Activated CD4-positive, alpha-beta T cell treated with anti-CD3 and anti-CD28 coated beads, Interleukin-2, amount 50 U/mL, for 1 hour (primary cell): ENCODE data around the gene CASP8AP2.
"Not testable (repeated sequence)": the region's sequence is repeated elsewhere in the genome, so short reads cannot be mapped to it uniquely, and the experiment has no call there.

Experiments used
- DNase-seq: peaks from one replicate; pipeline ENCODE4 v3.0.0-alpha.2; 2020

CASP8AP2 gene

DNA sequence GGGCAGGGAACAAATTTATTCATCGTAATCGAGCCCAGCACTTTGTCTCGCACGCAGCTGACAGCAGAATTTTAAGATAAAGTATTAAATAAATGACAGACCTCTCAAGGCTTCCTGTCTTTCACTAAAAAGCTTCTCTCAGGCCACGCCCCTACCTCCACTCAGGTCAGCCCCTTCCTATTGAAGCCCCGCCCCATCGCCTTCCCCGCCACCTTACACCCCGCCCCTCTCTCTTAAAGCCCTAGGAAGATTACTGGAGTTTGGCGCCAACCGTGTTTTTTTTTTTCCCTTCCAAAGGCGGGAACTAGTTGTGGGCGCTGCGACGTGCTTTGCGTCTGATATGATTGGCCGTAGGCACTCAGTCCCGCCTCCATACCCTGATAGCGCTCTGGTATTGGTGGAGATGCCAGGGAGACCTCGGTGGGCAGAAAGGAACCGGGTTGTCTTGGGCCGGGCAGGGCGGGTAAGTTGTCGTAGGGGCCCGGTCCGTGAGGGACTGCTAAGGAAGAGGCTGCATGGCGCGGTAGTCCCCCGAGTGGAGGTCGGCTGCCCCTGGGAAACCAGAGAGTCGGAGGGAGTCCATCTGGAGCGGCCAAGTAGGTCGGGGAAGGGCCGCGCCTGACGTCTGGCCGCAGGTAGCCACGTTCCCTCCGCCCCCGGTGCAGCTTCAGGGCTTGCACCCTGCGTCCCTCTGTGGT, at the start of gene CASP8AP2:
CASP8AP2 (plus strand) TSS at position 409 of the 698 bp plus-strand sequence.
- peak; percentile 93 for DNase-seq

- no peak for DNase-seq
Observed at GRCh38 chr6:89781070-89782034, 48.3 kb upstream of the CASP8AP2 start.

DNA sequence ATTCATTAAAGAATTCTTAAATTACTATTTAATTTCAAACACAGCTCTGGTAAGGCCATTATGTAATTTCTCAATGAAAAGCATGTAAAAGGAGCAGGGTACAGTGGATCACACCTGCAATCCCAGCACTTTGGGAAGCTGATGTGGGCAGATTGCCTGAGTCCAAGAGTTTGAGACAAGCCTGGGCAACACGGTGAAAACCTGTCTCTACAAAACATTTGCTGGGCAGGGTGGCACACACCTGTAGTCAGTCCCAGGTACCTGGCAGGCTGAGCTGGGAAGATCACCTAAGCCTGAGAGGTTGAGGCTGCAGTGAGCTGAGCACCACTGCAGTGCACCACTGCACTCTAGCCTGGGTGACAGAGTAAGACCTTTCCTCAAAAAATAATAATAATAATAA, 47.5 kb upstream of the CASP8AP2 start:
- no peak for DNase-seq

DNA sequence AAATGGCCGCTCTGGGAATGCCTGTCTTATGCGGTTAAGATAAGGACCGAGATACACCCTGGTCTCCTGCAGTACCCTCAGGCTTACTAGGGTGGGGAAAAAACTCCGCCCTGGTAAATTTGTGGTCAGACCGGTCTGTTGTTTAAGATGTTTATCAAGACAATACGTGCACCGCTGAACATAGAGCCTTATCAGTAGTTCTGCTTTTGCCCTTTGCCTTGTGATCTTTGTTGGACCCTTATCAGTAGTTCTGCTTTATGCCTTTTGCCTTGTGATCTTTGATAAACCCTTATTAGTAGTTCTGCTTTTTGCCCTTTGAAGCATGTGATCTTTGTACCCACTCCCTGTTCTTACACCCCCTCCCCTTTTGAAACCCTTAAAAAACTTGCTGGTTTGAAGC, 46.4 kb upstream of the CASP8AP2 start:
- DNase-seq = not testable (repeated sequence)

DNA sequence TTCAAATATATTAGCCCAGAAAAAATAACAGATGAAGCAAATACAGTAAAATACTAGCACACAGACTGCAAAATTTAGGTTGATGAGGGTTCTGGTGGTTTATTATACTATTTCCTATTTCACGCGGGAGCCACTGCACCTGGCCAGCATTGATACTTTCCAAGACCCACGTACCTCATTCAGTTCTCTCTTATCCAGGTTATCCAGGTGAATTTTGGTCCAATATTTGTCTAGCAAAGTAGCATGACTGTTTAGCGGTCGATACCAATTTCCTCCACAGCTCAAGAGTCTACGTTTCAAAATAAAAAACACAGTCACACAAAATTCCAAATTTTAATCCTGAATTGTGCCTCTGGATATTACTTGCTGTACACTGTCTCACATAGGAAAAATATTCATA, 44.8 kb upstream of the CASP8AP2 start:
- no peak for DNase-seq

- no peak for DNase-seq
Observed at GRCh38 chr6:89786970-89787369, 42.7 kb upstream of the CASP8AP2 start.

GRCh38 chr6:89787660-89788328, 41.9 kb upstream of the CASP8AP2 start:
- no peak for DNase-seq

GRCh38 chr6:89789980-89790379, 39.7 kb upstream of the CASP8AP2 start:
- no peak for DNase-seq

DNA sequence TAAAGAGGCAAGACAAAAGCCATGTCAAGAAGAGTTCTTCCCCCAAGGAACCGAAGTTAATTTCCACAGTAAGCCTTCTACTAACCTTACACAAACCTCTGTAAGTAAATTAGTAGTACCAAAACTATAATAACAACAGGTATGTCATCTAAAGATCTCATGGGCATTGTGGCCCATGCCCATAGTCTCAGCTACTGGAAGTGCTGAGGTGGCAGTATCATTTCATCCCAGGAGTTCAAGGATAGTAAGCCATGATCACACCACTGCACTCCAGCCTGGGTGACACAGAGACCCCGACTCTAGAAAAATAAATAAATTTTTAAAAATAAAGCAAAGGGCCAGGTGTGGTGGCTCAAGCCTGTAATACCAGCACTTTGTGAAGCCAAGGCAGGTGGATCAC, 39.3 kb upstream of the CASP8AP2 start:
- no peak for DNase-seq

- no peak for DNase-seq
Observed at GRCh38 chr6:89792881-89793280, 36.8 kb upstream of the CASP8AP2 start.

GRCh38 chr6:89793586-89793985, 36.1 kb upstream of the CASP8AP2 start:
- DNase-seq = no peak

DNA sequence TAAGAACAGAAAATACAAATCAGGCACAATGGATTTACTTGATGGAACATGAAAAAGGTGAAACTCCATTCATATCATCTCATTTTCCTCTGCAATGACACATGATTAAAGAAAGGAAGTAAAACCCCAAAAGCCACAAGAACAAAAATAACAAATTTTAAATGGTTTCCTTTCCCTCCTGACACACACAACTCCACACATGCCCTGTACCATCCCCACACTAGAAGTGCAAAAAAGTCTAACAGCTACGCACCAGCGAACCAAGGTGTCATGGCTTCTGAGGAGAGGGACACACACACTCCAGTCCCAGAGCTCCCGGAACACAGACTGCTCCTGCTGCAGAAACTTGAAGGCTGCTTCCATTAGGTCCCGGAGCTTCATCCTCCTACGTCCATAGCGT, 35.4 kb upstream of the CASP8AP2 start:
- no peak for DNase-seq

DNA sequence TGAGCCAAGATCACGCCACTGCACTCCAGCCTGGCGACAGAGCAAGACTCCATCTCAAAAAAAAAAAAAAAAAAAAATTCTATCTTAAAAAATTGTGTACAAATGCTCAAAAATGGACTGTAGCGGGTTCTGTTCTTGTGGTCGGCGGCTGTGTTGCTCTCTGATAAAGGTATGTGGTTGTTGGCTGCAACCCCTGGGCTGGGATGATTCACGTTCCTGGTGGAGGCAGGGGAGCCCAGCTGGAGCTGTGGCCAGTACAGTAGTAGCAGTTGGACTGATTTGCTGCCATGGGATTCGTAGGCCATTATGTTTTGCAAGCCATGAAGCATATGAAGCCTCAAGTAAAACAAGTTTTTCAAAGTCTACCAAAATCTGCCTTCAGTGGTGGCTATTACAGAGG, 32.4 kb upstream of the CASP8AP2 start:
- no peak for DNase-seq

DNA sequence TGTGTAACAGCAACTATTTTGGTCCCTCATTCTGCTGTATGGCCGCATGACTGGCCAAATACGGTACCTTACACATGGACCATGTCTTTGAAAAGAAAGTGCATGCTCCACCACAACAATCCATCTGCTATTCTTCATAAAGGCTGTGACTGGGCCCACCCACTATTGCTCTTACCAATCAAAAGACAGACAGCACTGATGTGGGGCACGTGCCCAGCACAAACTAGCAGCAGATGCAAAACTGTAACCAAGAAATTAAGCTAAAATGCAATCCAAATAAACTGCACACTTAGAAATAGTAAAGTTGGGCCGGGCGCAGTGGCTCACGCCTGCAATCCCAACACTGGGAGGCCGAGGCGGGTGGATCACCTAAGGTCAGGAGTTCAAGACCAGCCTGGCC, 30.6 kb upstream of the CASP8AP2 start:
- DNase-seq = no peak

DNA sequence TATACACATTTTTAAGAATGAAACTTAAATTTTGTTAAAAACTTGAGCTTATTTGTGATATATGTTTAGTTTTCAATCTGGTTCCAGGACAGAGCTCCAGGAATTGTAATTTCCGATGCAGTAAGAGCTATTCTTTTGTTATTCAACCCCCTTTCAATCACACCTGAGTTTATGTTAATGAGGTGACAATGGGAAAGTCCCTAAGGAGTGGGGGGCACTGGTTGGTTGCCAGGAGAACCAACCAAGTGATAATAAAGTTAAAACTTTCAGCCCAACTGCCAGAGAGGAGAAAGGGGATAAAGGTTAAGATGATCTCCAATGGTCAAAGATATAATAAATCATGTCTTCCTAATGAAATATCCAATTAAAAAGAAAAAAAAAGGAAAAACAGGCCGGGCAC, 29.9 kb upstream of the CASP8AP2 start:
- DNase-seq = no peak

DNA sequence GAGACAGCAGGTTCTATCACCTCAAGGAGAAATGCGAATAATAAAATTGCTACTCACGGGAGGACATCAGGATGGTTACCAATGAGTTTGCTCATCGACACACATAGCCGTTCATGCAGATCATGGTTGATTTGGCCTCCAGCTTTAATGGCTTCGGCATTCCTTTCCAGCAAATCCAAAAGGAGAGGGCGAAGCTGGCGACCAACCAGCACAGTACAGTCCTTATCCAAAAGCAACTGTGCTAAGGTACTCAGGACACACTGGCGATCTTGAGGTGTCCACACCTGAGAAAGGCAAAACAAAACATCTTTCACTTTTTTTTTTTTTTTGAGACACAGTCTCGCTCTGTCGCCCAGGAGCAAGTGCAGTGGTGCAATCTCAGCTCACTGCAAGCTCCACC, 26.4 kb upstream of the CASP8AP2 start:
- DNase-seq = no peak

- no peak for DNase-seq
Observed at GRCh38 chr6:89805814-89806371, 23.8 kb upstream of the CASP8AP2 start.

GRCh38 chr6:89807581-89807980, 22.1 kb upstream of the CASP8AP2 start:
- no peak for DNase-seq

DNA sequence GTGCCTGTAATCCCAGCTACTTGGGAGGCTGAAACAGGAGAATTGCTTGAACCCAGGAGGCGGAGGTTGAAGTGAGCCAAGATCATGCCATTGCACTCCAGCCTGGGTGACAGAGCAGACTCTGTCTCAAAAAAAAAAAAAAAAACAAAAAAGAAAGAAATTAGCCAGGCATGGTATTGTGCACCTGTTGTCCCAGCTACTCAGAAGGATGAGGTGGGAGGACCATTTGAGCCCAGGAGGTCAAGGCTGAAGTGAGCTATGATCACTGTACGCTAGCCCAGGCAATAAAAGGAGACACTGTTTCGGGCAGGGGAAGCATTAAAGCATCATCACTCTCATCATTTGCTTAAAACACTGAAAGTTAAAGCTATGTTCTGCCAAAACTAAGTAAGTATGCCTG, 16.3 kb upstream of the CASP8AP2 start:
- DNase-seq = not testable (repeated sequence)

DNA sequence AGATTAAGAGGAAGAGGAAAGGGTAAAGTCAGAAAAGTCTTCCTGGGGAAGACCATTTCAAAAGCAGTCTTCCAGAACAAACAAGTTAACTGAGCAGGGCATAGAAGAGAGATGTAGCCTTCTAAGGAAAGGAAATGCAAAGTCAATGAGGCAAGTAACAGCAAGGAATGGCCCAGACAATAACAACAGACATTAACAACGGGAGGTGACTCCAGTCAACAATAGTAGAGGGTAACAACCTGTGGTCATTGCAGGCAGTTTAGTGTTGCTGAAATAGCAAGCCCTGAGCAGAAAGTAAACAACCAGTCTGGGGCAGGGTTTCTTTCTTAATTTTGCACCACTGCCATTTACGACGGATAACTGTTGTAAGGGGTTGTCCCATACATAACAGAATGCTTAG, 12.2 kb upstream of the CASP8AP2 start:
- DNase-seq = no peak

DNA sequence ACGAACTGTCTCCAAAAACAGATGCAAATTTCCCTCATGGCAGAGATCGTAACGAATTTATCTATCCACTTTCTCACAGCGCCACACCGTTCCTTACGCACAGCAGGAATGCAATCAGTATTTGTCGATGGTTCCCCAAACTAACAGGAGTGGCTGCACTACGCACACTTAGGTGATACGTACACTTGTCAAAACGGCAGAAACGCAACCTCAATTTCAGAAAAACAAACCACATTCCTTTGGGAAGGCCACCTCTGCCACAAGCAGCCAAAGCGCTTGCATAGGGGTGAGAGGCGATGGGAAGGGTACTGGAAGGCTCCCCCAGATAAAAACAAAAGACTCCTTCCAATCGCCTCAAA, 10.7 kb upstream of the CASP8AP2 start:
- DNase-seq = peak; percentile 16

DNA sequence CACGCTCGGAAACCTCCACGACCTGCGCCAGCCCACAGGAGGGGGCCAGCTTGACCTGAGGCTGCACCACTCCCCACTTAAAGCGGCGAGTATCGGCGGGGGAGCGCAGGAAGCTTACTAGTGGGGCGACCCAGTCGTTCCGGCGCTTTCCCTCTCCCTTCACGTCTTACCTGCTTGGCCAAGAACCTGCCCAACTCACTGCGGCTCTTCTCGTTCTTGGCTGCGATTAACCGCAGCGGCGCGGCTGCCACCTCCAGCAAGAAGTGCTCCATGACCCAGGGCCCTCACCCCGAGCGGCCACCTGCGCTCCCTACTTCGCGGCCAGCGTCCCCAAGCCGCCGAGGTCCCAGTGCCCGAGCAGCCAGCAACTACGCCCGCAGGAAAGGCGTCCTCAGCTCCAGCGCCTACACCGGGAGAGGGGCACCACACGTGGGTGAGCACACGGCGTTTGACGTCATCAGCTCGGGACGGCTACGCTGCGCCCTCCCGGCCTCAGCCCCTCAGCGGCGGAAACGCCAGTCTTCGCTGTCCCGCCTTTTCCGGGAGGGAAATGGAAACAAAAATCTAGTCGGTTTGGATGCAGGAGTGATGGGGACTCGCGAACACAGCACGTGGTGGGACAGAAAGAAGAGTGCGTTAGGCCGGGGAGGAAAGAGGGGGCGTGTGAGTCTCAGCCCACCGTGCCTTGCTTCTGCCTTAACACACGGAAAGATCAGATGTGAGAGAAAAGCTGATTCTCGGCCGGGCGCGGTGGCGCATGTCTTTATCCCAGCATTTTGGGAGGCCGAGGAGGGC, 10.1 kb upstream of the CASP8AP2 start, which contains the start of gene MDN1:
MDN1 (minus strand) TSS at position 459 of the 795 bp plus-strand sequence; CDS start at position 272, 187 bp downstream.
- peak; percentile 83 for DNase-seq
